H1 (cell line): Measurements from ENCODE around the gene BTD. TPM values are rescaled to one million over a fixed set of nuclear protein-coding genes. Genes with fewer than 3 reads are reported as not detected.

Experiments
- POLR2AphosphoS5 ChIP-seq: IDR thresholded peaks from 2 replicates; pipeline ENCODE4 v1.6.1; 2011; ENCODE audit warnings: low read depth, low read length
- polyA plus RNA-seq, 7 experiments: library from polyadenylated mRNA; depleted of rRNA in 3 of 7; stranded (reverse) in 5 of 7; unstranded in 2 of 7; fragments of >200 nt in 5 of 7; fragments of 200-250 nt in 2 of 7; gene quantifications; 1 replicate in 5 of 7; 2 replicates in 1 of 7; 4 replicates in 1 of 7; pipeline versions ENCODE4 v1.2.1 to v1.2.3, GENCODE V29; 2011 to 2013; ENCODE audit warnings: missing spikeins in 2 of 7, mixed read lengths in 2 of 7
- total RNA-seq: library from RNA; stranded (reverse); fragmentation: NEBNext Ultra II Directional; extraction: Animal tissue kit (Norgen Biotek cat#: 25700); gene quantifications from 2 replicates; pipeline ENCODE4 v1.2.1, GENCODE V29; 2021

BTD gene
- total and polyA plus RNA-seq, 2 of the 8 experiments (the other 6 are each of a cell fraction or from before 2014, with no cell fraction given) = 21.8 to 36.7 TPM

DNA sequence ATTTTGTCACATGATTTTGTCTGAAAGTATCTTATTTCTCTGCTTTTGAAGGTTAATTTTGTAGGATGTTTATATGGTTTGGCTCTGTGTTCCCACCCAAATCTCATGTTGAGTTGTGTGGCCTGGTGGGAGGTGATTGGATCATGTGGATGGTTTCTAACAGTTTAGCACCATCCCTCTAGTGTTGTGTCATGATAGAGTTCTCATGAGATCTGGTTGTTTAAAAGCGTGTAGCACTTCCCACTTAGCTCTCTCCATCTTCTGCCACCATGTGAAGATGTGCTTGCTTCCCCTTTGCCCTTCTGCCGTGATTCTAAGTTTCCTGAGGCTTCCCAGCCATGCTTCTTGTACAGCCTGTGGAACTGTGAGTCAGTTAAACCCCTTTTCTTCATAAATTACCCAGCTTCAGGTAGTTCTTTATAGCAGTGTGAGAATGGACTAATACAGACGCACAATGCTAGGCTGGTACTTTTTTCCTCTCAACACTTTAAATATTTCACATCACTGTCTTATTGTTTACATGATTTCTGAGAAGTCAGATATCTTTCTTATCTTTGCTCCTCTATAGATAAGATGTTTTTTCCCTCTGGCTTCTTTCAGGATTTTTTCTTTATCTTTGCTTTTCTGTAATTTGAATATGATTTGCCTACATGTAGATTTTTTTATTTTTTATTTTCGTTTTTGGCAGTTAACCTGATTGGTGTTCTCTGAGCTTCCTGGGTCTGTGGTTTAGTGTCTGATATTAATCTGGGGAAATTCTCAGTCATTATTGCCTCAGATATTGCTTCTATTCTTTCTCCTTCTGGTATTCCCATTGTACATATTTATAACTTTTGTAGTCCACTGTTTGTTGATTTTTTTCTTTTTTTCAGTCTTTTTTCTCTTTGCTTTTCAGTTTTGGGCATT is 22.2 kb downstream of the BTD start (continued):
- TF ChIP-seq POLR2AphosphoS5 = no peak
